SU-DHL-6 (cell line): ENCODE data around the gene LRP1-AS.
"Not testable (repeated sequence)": the region's sequence is repeated elsewhere in the genome, so short reads cannot be mapped to it uniquely, and the experiment has no call there.

Experiments used
- H2AFZ ChIP-seq: fragments of 200-600 bp; sonication (generic); 2 replicates; pipeline ENCODE4 v1.6.1; 2014; ENCODE audit warnings: low read depth, mild to moderate bottlenecking, moderate library complexity, mixed read lengths, antibody characterized with exemption, low read length; ENCODE audit not compliant: severe bottlenecking
- H3F3A ChIP-seq: fragments of 200-600 bp; shearing (Covaris generic); 2 replicates; pipeline ENCODE4 v1.6.0; 2016; ENCODE audit warnings: antibody characterized with exemption, mild to moderate bottlenecking; ENCODE audit not compliant: insufficient read depth
- H3K27ac ChIP-seq: fragments of 200-600 bp; sonication (generic); 2 replicates; pipeline ENCODE4 v1.5.1; 2016; ENCODE audit warnings: low read depth, mild to moderate bottlenecking, low read length, moderate library complexity, mixed read lengths
- H3K27me3 ChIP-seq: fragments of 200-600 bp; sonication (generic), shearing (Covaris generic); 2 replicates; pipeline ENCODE4 v1.6.0; 2014; ENCODE audit warnings: mild to moderate bottlenecking, low read length
- H3K36me3 ChIP-seq: fragments of 200-600 bp; sonication (generic); 2 replicates; pipeline ENCODE4 v1.6.1; 2014; ENCODE audit warnings: mild to moderate bottlenecking, low read length, mixed read lengths
- H3K4me2 ChIP-seq: fragments of 300-600, 200-600 bp; shearing (Covaris generic), sonication (generic); 2 replicates; pipeline ENCODE4 v1.6.0; 2014; ENCODE audit warnings: low read length, low read depth, mild to moderate bottlenecking; ENCODE audit not compliant: poor library complexity, severe bottlenecking
- H3K4me3 ChIP-seq: fragments of 200-600 bp; sonication (generic); 2 replicates; pipeline ENCODE4 v1.5.1; 2014; ENCODE audit warnings: antibody characterized with exemption, low read length, mild to moderate bottlenecking, mixed read lengths; ENCODE audit not compliant: insufficient read depth, poor library complexity, severe bottlenecking
- H3K79me2 ChIP-seq: fragments of 200-600 bp; sonication (generic); 2 replicates; pipeline ENCODE4 v1.6.1; 2014; ENCODE audit warnings: mild to moderate bottlenecking, low read length, moderate library complexity; ENCODE audit not compliant: insufficient read depth
- H3K9ac ChIP-seq: fragments of 200-600 bp; sonication (generic); 2 replicates; pipeline ENCODE4 v1.7.0; 2014; ENCODE audit warnings: mild to moderate bottlenecking, low read length
- H3K9me2 ChIP-seq: fragments of 200-600 bp; sonication (generic); replicated peaks from 2 replicates; pipeline ENCODE4 v1.6.1; 2014; ENCODE audit warnings: low read length; ENCODE audit not compliant: insufficient read depth
- H3K9me3 ChIP-seq: fragments of 200-600 bp; sonication (generic); 2 replicates; pipeline ENCODE4 v1.6.1; 2014; ENCODE audit warnings: low read length, mixed read lengths; ENCODE audit not compliant: insufficient read depth
- H4K20me1 ChIP-seq: fragments of 200-600 bp; sonication (generic); 2 replicates; pipeline ENCODE4 v1.6.1; 2014; ENCODE audit warnings: low read depth, mild to moderate bottlenecking, antibody characterized with exemption, low read length, moderate library complexity, mixed read lengths
- CTCF ChIP-seq: fragments of 200-600 bp; sonication (generic); IDR thresholded peaks from one replicate; pipeline ENCODE4 v1.5.1; 2017; ENCODE audit warnings: antibody characterized with exemption, mild to moderate bottlenecking, low read length, moderate library complexity; ENCODE audit not compliant: insufficient read depth, poor library complexity, severe bottlenecking
- EZH2phosphoT487 ChIP-seq: fragments of 200-600 bp; sonication (generic), shearing (Covaris generic); conservative IDR thresholded peaks from 2 replicates; pipeline ENCODE4 v1.6.1; 2018; ENCODE audit warnings: mild to moderate bottlenecking, antibody characterized with exemption, low read length, moderate library complexity, mixed read lengths

Gene LRP1-AS

GRCh38 chr12:57126061-57126460 is 21.4 kb downstream of the LRP1-AS start:
- Histone ChIP-seq H3K4me3 (no peak overlapping the region), H3K9me2 (no peaks in the 10 kb centered on the region), H4K20me1 (no peaks in the 10 kb centered on the region), H3K9ac (no peak overlapping the region), H3K36me3 (no peaks in the 10 kb centered on the region), H3K27me3 (no peaks in the 10 kb centered on the region), H3F3A (no peaks in the 10 kb centered on the region), H3K79me2 (no peaks in the 10 kb centered on the region), H3K4me2 (no peak overlapping the region), H3K27ac (no peak overlapping the region), H2AFZ (no peak overlapping the region), H3K9me3 (no peaks in the 10 kb centered on the region)
- TF ChIP-seq EZH2phosphoT487 (no peak), CTCF (no peak)

DNA sequence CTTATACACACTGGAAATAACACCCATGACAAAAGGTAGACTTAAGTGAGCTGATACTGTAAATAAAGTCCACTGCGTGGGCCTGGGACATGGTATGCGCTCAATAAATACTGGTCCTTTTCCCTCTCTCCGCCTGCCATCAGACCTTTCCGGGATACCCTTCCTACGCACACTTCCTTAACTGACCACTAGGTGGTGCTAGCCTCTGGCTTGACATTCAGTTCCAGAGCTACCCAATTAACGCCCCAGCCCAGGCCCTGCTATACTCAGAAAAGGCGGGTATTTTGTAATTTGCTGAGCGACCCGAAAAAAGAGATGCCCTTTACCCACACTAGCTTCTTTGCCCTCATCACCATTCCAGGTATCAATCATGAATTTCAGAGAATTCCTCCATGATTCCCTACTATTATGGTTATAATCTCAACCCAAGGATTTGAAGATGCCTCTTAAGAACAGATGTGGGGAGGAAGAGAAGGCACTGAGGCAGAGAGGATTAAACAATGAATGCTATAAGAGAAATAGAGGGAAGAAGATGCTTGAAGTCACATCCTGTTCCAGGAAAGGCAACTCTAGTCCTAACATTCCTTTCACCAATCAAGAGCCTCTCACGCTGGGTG is 23.1 kb downstream of the LRP1-AS start:
- no peak overlapping the region for H2AFZ ChIP-seq
- no peaks in the 10 kb centered on the region for H3F3A ChIP-seq
- H3K36me3 ChIP-seq, result no peaks in the 10 kb centered on the region
- no peaks in the 10 kb centered on the region for H3K79me2 ChIP-seq
- H3K27me3 ChIP-seq, result no peaks in the 10 kb centered on the region
- no peak overlapping the region for H3K9ac ChIP-seq
- H3K9me2 ChIP-seq, result no peaks in the 10 kb centered on the region
- no peak overlapping the region for H3K4me3 ChIP-seq
- H3K4me2 ChIP-seq, result no peak overlapping the region
- no peaks in the 10 kb centered on the region for H4K20me1 ChIP-seq
- TF ChIP-seq CTCF (peak; percentile 67), EZH2phosphoT487 (no peak)
- H3K9me3 ChIP-seq, result no peaks in the 10 kb centered on the region
- no peak overlapping the region for H3K27ac ChIP-seq

DNA sequence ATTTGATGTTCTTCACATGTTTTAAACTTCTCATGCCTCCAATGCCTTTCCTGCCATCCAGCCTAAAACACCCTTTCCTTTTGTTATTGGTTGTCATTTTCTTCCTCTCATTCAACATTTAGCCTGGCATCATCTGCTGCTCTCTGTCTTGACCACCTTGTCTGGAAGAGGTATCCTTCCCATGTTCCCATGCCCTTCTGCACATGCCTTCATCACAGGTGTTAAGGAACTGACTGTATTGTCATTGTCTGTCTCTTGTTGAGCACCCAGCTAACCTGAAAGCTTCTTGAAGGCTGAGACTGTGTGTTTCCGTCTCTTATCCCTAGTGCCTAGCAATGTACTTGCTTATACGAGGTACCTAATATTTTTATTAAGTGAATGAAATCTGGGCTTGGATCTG is 23.6 kb downstream of the LRP1-AS start:
- Histone ChIP-seq H3K4me3 (no peak overlapping the region), H3F3A (no peaks in the 10 kb centered on the region), H3K9me3 (no peaks in the 10 kb centered on the region), H3K79me2 (no peaks in the 10 kb centered on the region), H2AFZ (no peak overlapping the region), H3K36me3 (no peaks in the 10 kb centered on the region), H3K27ac (no peak overlapping the region), H3K27me3 (no peaks in the 10 kb centered on the region), H3K9me2 (no peaks in the 10 kb centered on the region), H3K4me2 (no peak overlapping the region), H4K20me1 (no peaks in the 10 kb centered on the region), H3K9ac (no peak overlapping the region)
- TF ChIP-seq EZH2phosphoT487 (no peak), CTCF (no peak)

GRCh38 chr12:57120718-57121117 is 26.7 kb downstream of the LRP1-AS start:
- H3K27ac ChIP-seq, H2AFZ ChIP-seq, H3K4me3 ChIP-seq, H4K20me1 ChIP-seq, H3K9me3 ChIP-seq, H3K36me3 ChIP-seq, H3F3A ChIP-seq, H3K79me2 ChIP-seq, H3K27me3 ChIP-seq, H3K9ac ChIP-seq, H3K9me2 ChIP-seq, H3K4me2 ChIP-seq: not testable (repeated sequence)
